ENCODE results near the gene TP63. TPM values are rescaled to one million over a fixed set of nuclear protein-coding genes. Genes with fewer than 3 reads are reported as not detected.

Gene TP63
- total and polyA plus RNA-seq, 8 donors, result 0.45 to 2.7 (median 0.84) TPM

- no peak for TF ChIP-seq CTCF (IDR thresholded peaks at IDR 0.05)
- H3K4me1 ChIP-seq, result no peaks in the 10 kb centered on the region
- H3K36me3 ChIP-seq, result no peaks in the 10 kb centered on the region
- H3K27ac ChIP-seq, result no peak overlapping the region
- no peak overlapping the region for H3K4me3 ChIP-seq
- no peaks in the 10 kb centered on the region for H3K9me3 ChIP-seq
- H3K27me3 ChIP-seq, result no peaks in the 10 kb centered on the region
- DNase-seq (peak in 1 of 4 donors; percentile 28), ATAC-seq (peak; percentile 70)
- intact Hi-C loops (cut with DNase I), result no loop called here
Measured at GRCh38 chr3:189944285-189945145, 313.3 kb downstream of the TP63 start.

GRCh38 chr3:189945935-189946709 is 314.9 kb downstream of the TP63 start:
- intact Hi-C loops (cut with DNase I), result no loop called here
- no peaks in the 10 kb centered on the region for H3K27me3 ChIP-seq
- no peaks in the 10 kb centered on the region for H3K9me3 ChIP-seq
- TF ChIP-seq CTCF (IDR thresholded peaks at IDR 0.05), result no peak
- DNase-seq (no peak), ATAC-seq (no peak)
- H3K36me3 ChIP-seq, result no peaks in the 10 kb centered on the region
- H3K4me3 ChIP-seq, result no peak overlapping the region
- H3K4me1 ChIP-seq, result no peaks in the 10 kb centered on the region
- H3K27ac ChIP-seq, result no peak overlapping the region

Small RNA genes within 50 kb of the gene (microRNA-seq; reads per million reads assigned to microRNA genes)
- gene MIR944, result 0.82 to 1.5 reads per million in 2 donors

Measured in left lung (tissue), 10 donors.